ENCODE data around the gene KDM3B. TPM values are rescaled to one million over a fixed set of nuclear protein-coding genes. Genes with fewer than 3 reads are reported as not detected.

KDM3B gene
- total RNA-seq, 1 donor from 2014 or later, result 97.7 TPM

GRCh38 chr5:138344887-138345622 is 7.4 kb upstream of the KDM3B start:
- Mint-ChIP-seq H3K36me3 (peaks cover 35% of the 10 kb centered on the region), H3K4me3 (no peak overlapping the region), H3K27me3 (no peaks in the 10 kb centered on the region), H3K4me1 (ENCODE audit: unreplicated experiment) (peaks cover 19% of the 10 kb centered on the region), H3K9me3 (no peaks in the 10 kb centered on the region), H3K27ac (no peak overlapping the region)
- TF ChIP-seq CTCF (conservative IDR thresholded peaks at IDR 0.05), result no peak
- no peak for DNase-seq (ENCODE audit: extremely low spot score, unreplicated experiment)

GRCh38 chr5:138346889-138347288 is 5.6 kb upstream of the KDM3B start:
- H3K4me3 Mint-ChIP-seq, result no peak overlapping the region
- peaks cover 8% of the 10 kb centered on the region for H3K9me3 Mint-ChIP-seq
- H3K36me3 Mint-ChIP-seq, result peaks cover 35% of the 10 kb centered on the region
- H3K27me3 Mint-ChIP-seq, result no peaks in the 10 kb centered on the region
- H3K27ac Mint-ChIP-seq, result no peak overlapping the region
- peaks cover 6% of the 10 kb centered on the region for H3K4me1 Mint-ChIP-seq (ENCODE audit: unreplicated experiment)
- no peak for DNase-seq (ENCODE audit: extremely low spot score, unreplicated experiment)
- TF ChIP-seq CTCF (conservative IDR thresholded peaks at IDR 0.05), result no peak

- DNase-seq (ENCODE audit: extremely low spot score, unreplicated experiment), result no peak
- Mint-ChIP-seq H3K27ac (peak overlapping the region; percentile 57), H3K27me3 (no peaks in the 10 kb centered on the region), H3K36me3 (peaks cover 33% of the 10 kb centered on the region), H3K9me3 (peaks cover 12% of the 10 kb centered on the region), H3K4me1 (ENCODE audit: unreplicated experiment) (peaks cover 21% of the 10 kb centered on the region), H3K4me3 (peak overlapping the region; percentile 22)
- TF ChIP-seq CTCF (conservative IDR thresholded peaks at IDR 0.05), result no peak
Measured at GRCh38 chr5:138349852-138350562, 2.5 kb upstream of the KDM3B start.

GRCh38 chr5:138350563-138350890 is 2.0 kb upstream of the KDM3B start:
- H3K9me3 Mint-ChIP-seq, result peaks cover 12% of the 10 kb centered on the region
- TF ChIP-seq CTCF (conservative IDR thresholded peaks at IDR 0.05), result no peak
- DNase-seq (ENCODE audit: extremely low spot score, unreplicated experiment), result no peak
- H3K27ac Mint-ChIP-seq, result peak overlapping the region; percentile 57
- peaks cover 33% of the 10 kb centered on the region for H3K36me3 Mint-ChIP-seq
- peaks cover 23% of the 10 kb centered on the region for H3K4me1 Mint-ChIP-seq (ENCODE audit: unreplicated experiment)
- H3K27me3 Mint-ChIP-seq, result no peaks in the 10 kb centered on the region
- peak overlapping the region; percentile 18 for H3K4me3 Mint-ChIP-seq

- no peak for TF ChIP-seq CTCF (conservative IDR thresholded peaks at IDR 0.05)
- no peak for DNase-seq (ENCODE audit: extremely low spot score, unreplicated experiment)
- H3K36me3 Mint-ChIP-seq, result peaks cover 28% of the 10 kb centered on the region
- no peaks in the 10 kb centered on the region for H3K27me3 Mint-ChIP-seq
- H3K4me3 Mint-ChIP-seq, result peak overlapping the region; percentile 40
- no peak overlapping the region for H3K27ac Mint-ChIP-seq
- H3K9me3 Mint-ChIP-seq, result peaks cover 12% of the 10 kb centered on the region
- H3K4me1 Mint-ChIP-seq (ENCODE audit: unreplicated experiment), result peaks cover 27% of the 10 kb centered on the region
Measured at GRCh38 chr5:138351056-138351455, 1.4 kb upstream of the KDM3B start.

All from type B pancreatic cell (in vitro differentiated cells).